A549 (cell line): ENCODE measurements around the gene IGFBP5. TPM values are rescaled to one million over a fixed set of nuclear protein-coding genes. Genes with fewer than 3 reads are reported as not detected.

ENCODE experiments used
- ATAC-seq, 2 experiments: fragments of 200-7000 bp in 1 of 2; fragments of >200 bp in 1 of 2; cut with Nextera tagmentation in 1 of 2; cut with Tn5 transposase in 1 of 2; 3 replicates each; pipeline versions ENCODE4 v1.8.0 to v1.9.1; 2018 to 2020; ENCODE audit warnings: mild to moderate bottlenecking in 1 of 2, moderate library complexity in 1 of 2
- CTCF ChIA-PET: fragments of 300-600 bp; sonication (Branson Sonifier 250); formaldehyde crosslinking; extraction: SDS; loops from one replicate; lab custom pipeline; 2021; ENCODE audit warnings: antibody characterized with exemption, inconsistent platforms; lab: Yijun Ruan, JAX
- POLR2A ChIA-PET: fragments of 350-600 bp; formaldehyde crosslinking; extraction: SDS; loops from one replicate; lab custom pipeline; 2021; ENCODE audit warnings: antibody characterized with exemption, inconsistent platforms; lab: Yijun Ruan, JAX
- DNase-seq, 2 experiments: peaks; one replicate each; pipeline versions ENCODE4 v3.0.0 to v3.0.0-alpha.2; 2011 to 2016; ENCODE audit warnings: low read depth in 1 of 2, low spot score in 1 of 2
- FAIRE-seq: peaks from 2 replicates; lab custom pipeline; 2011; peaks lifted over from hg19 to GRCh38; lab: Jason Lieb, UNC
- H3K27ac ChIP-seq, 2 experiments: fragments of >200 bp; sonication (Bioruptor Twin); formaldehyde crosslinking; 3 replicates each; pipeline ENCODE4 v1.5.1; 2016 to 2017
- H3K4me1 ChIP-seq: fragments of >200 bp; sonication (Bioruptor Twin); formaldehyde crosslinking; 3 replicates; pipeline ENCODE4 v1.6.1; 2016
- H3K4me2 ChIP-seq: fragments of >200 bp; sonication (Bioruptor Twin); formaldehyde crosslinking; 3 replicates; pipeline ENCODE4 v1.6.1; 2016
- H3K4me3 ChIP-seq: fragments of >200 bp; sonication (Bioruptor Twin); formaldehyde crosslinking; 3 replicates; pipeline ENCODE4 v1.5.1; 2016
- H3K9me3 ChIP-seq: fragments of >200 bp; sonication (Bioruptor Twin); formaldehyde crosslinking; 3 replicates; pipeline ENCODE4 v1.6.1; 2016
- BCL3 ChIP-seq: fragments of >200 bp; sonication (Bioruptor Twin); formaldehyde crosslinking; IDR thresholded peaks from 3 replicates; pipeline ENCODE4 v1.6.1; 2016
- BHLHE40 ChIP-seq: IDR thresholded peaks from 2 replicates; pipeline ENCODE4 v1.6.1; 2012; ENCODE audit warnings: low read depth, low read length, inconsistent platforms
- CHD2 ChIP-seq: fragments of 150-350 bp; IDR thresholded peaks from 2 replicates; pipeline ENCODE4 v1.6.1; 2014; ENCODE audit warnings: low read length; ENCODE audit not compliant: partially characterized antibody
- CHD4 ChIP-seq: fragments of 200-600 bp; sonication (generic); IDR thresholded peaks from 2 replicates; pipeline ENCODE4 v1.6.1; 2016; ENCODE audit warnings: antibody characterized with exemption, mild to moderate bottlenecking, borderline replicate concordance
- ESRRA ChIP-seq: fragments of 150-350 bp; IDR thresholded peaks from 2 replicates; pipeline ENCODE4 v1.6.1; 2014; ENCODE audit warnings: mild to moderate bottlenecking, low read length, borderline replicate concordance
- FOSB ChIP-seq: fragments of 250-450 bp; sonication (Bioruptor Pico); IDR thresholded peaks from 2 replicates; pipeline ENCODE4 v1.5.0; 2020; ENCODE audit warnings: mild to moderate bottlenecking, moderate library complexity
- FOXS1 ChIP-seq: fragments of 250-450 bp; sonication (Bioruptor Pico); IDR thresholded peaks from 2 replicates; pipeline ENCODE4 v1.5.0; 2020; ENCODE audit warnings: mild to moderate bottlenecking, moderate library complexity
- JUN ChIP-seq, 2 experiments: fragments of >200 bp; sonication (Bioruptor Twin); formaldehyde crosslinking; IDR thresholded peaks; 2 replicates in 1 of 2; 3 replicates in 1 of 2; pipeline ENCODE4 v1.6.1; 2016 to 2017
- JUNB ChIP-seq: fragments of >200 bp; sonication (Bioruptor Twin); formaldehyde crosslinking; IDR thresholded peaks from 2 replicates; pipeline ENCODE4 v1.6.1; 2016
- MAFK ChIP-seq: fragments of 450-650 bp; IDR thresholded peaks from 2 replicates; pipeline ENCODE4 v1.6.1; 2014; ENCODE audit not compliant: partially characterized antibody
- MAX ChIP-seq: IDR thresholded peaks from 2 replicates; pipeline ENCODE4 v1.6.1; 2012
- MYC ChIP-seq: IDR thresholded peaks from 2 replicates; pipeline ENCODE4 v1.6.1; 2012; ENCODE audit warnings: mild to moderate bottlenecking, inconsistent platforms, low read length, improper control_type of control experiment, borderline replicate concordance
- NFE2L2 ChIP-seq: fragments of 150-350 bp; conservative IDR thresholded peaks from 2 replicates; pipeline ENCODE4 v1.6.1; 2014; ENCODE audit warnings: low read length
- NPAS2 ChIP-seq: fragments of 250-450 bp; sonication (Bioruptor Pico); IDR thresholded peaks from 2 replicates; pipeline ENCODE4 v1.8.0; 2022; ENCODE audit warnings: mild to moderate bottlenecking, moderate library complexity, borderline replicate concordance
- PHF8 ChIP-seq: fragments of 200-600 bp; sonication (generic); IDR thresholded peaks from 2 replicates; pipeline ENCODE4 v1.6.1; 2016; ENCODE audit warnings: low read depth, mild to moderate bottlenecking, antibody characterized with exemption, moderate library complexity, borderline replicate concordance
- RARB ChIP-seq: fragments of 250-450 bp; sonication (Bioruptor Pico); IDR thresholded peaks from 2 replicates; pipeline ENCODE4 v1.8.0; 2021; ENCODE audit warnings: mild to moderate bottlenecking, moderate library complexity
- RCOR1 ChIP-seq: fragments of 150-350 bp; IDR thresholded peaks from 2 replicates; pipeline ENCODE4 v1.6.1; 2014; ENCODE audit warnings: antibody characterized with exemption, low read length, low read depth
- REST ChIP-seq: fragments of 200-600 bp; sonication (generic); IDR thresholded peaks from 2 replicates; pipeline ENCODE4 v1.6.1; 2016; ENCODE audit warnings: antibody characterized with exemption, mild to moderate bottlenecking, moderate library complexity
- SMC3 ChIP-seq: fragments of >200 bp; sonication (Bioruptor Twin); formaldehyde crosslinking; IDR thresholded peaks from 3 replicates; pipeline ENCODE4 v1.6.1; 2018; ENCODE audit warnings: inconsistent platforms
- ZC3H11A ChIP-seq: fragments of 450-650 bp; IDR thresholded peaks from 2 replicates; pipeline ENCODE4 v1.6.1; 2014; ENCODE audit warnings: antibody characterized with exemption, mild to moderate bottlenecking
- ZNF302 ChIP-seq: fragments of 250-450 bp; sonication (Bioruptor Pico); IDR thresholded peaks from 2 replicates; pipeline ENCODE4 v1.9.0; 2021; ENCODE audit warnings: inconsistent platforms, mild to moderate bottlenecking, moderate library complexity
- ZSCAN20 ChIP-seq: fragments of 250-450 bp; sonication (Bioruptor Pico); IDR thresholded peaks from 2 replicates; pipeline ENCODE4 v1.8.0; 2022; ENCODE audit warnings: mild to moderate bottlenecking, moderate library complexity
- WGBS: methylation state at CpG from one replicate; pipeline ENCODE4 v1.1.6; 2017; ENCODE audit errors: missing lambda C conversion rate; 5-methylcytosine and 5-hydroxymethylcytosine counted together
- polyA plus RNA-seq, 4 experiments: library from polyadenylated mRNA; depleted of rRNA in 3 of 4; stranded (reverse); fragments of >200 nt; fragmentation: RNase III in 1 of 4; extraction: RNeasy Plus Mini Kit Qiagen cat#74134 plus additional on column Dnase treatment in 1 of 4; gene quantifications; 2 replicates in 3 of 4; 3 replicates in 1 of 4; pipeline ENCODE4 v1.2.3, GENCODE V29; 2011 to 2017

Gene IGFBP5
- polyA plus RNA-seq, 2 of the 4 experiments (the other 2 are of a cell fraction), result 0.23 to 0.97 TPM

GRCh38 chr2:216676630-216677029, 18.7 kb downstream of the IGFBP5 start:
- CTCF ChIA-PET, result interaction anchor here (0.7 to 5.6 kb wide), 4 partner anchors 9 to 1037 kb away, joined by 3 to 29 read pairs (median 5); no protein-coding TSS in a partner anchor
- DNase-seq (no peak), FAIRE-seq (no peak), ATAC-seq (no peak)
- no peak overlapping the region for H3K27ac ChIP-seq
- POLR2A ChIA-PET, result interaction anchor here (0.7 kb wide), 1 partner anchor 15 kb away, joined by 3 read pairs; no protein-coding TSS in a partner anchor
- TF ChIP-seq CHD4 (no peak), BHLHE40 (no peak), ESRRA (no peak), ZC3H11A (no peak), CHD2 (no peak), MAX (no peak), FOSB (CRISPR knock-in tag) (no peak), BCL3 (no peak), SMC3 (no peak), NPAS2 (CRISPR knock-in tag) (no peak), ZNF302 (no peak), JUNB (no peak), NFE2L2 (no peak), PHF8 (no peak), FOXS1 (CRISPR knock-in tag) (no peak), JUN (IDR thresholded peaks at IDR 0.05) (no peak), MYC (no peak)
- 59% methylated on average over 16 of the region's 17 CpGs for WGBS
- no peak overlapping the region for H3K4me3 ChIP-seq
- H3K9me3 ChIP-seq, result no peaks in the 10 kb centered on the region
- H3K4me1 ChIP-seq, result no peaks in the 10 kb centered on the region
- no peak overlapping the region for H3K4me2 ChIP-seq

GRCh38 chr2:216674376-216674775, 21.0 kb downstream of the IGFBP5 start:
- FAIRE-seq (no peak), DNase-seq (no peak), ATAC-seq (no peak)
- H3K9me3 ChIP-seq, result no peaks in the 10 kb centered on the region
- H3K4me2 ChIP-seq, result no peak overlapping the region
- no peak for TF ChIP-seq NPAS2 (CRISPR knock-in tag)
- peak; percentile 0 for TF ChIP-seq MAFK
- no peak overlapping the region for H3K27ac ChIP-seq
- H3K4me3 ChIP-seq, result no peak overlapping the region
- ChIA-PET CTCF (interaction anchor here (0.8 to 5.6 kb wide), 3 partner anchors 8 to 1039 kb away, joined by 3 to 29 read pairs (median 10); no protein-coding TSS in a partner anchor), POLR2A (interaction anchor here (0.5 kb wide), 1 partner anchor 45 kb away, joined by 3 read pairs; no protein-coding TSS in a partner anchor)
- no peaks in the 10 kb centered on the region for H3K4me1 ChIP-seq
- WGBS, result 79% methylated on average over 9 of the region's 9 CpGs

GRCh38 chr2:216673609-216674008, 21.7 kb downstream of the IGFBP5 start:
- no peak for FAIRE-seq
- Histone ChIP-seq H3K4me3 (no peak overlapping the region), H3K4me1 (no peaks in the 10 kb centered on the region), H3K9me3 (no peaks in the 10 kb centered on the region), H3K27ac (no peak overlapping the region), H3K4me2 (no peak overlapping the region)
- no peak for DNase-seq
- ATAC-seq, result no peak
- 66% methylated on average over 6 of the region's 9 CpGs for WGBS
- ChIA-PET POLR2A (no interaction called here), CTCF (interaction anchor here (0.8 to 2.0 kb wide), 2 partner anchors 153 to 1039 kb away, joined by 3 to 10 read pairs; no protein-coding TSS in a partner anchor)
- TF ChIP-seq CHD2 (no peak), RARB (no peak), MAX (no peak), ZC3H11A (no peak)

GRCh38 chr2:216673021-216673420, 22.3 kb downstream of the IGFBP5 start:
- no peak overlapping the region for H3K4me2 ChIP-seq
- no peaks in the 10 kb centered on the region for H3K4me1 ChIP-seq
- no peak for FAIRE-seq
- H3K27ac ChIP-seq, result no peak overlapping the region
- no peaks in the 10 kb centered on the region for H3K9me3 ChIP-seq
- H3K4me3 ChIP-seq, result no peak overlapping the region
- ChIA-PET POLR2A (no interaction called here), CTCF (interaction anchor here (16.9 kb wide), 1 partner anchor 152 kb away, joined by 402 read pairs; no protein-coding TSS in a partner anchor)
- TF ChIP-seq PHF8, result no peak
- no peak for TF ChIP-seq RCOR1
- no peak for TF ChIP-seq RARB
- no peak for TF ChIP-seq REST
- TF ChIP-seq ZSCAN20 (CRISPR knock-in tag), result no peak
- ATAC-seq, result no peak
- WGBS, result 80% methylated on average over 5 of the region's 10 CpGs
- DNase-seq, result no peak
